ENCODE results near the gene GPT2. TPM values are rescaled to one million over a fixed set of nuclear protein-coding genes. Genes with fewer than 3 reads are reported as not detected.

The GPT2 gene
- total RNA-seq, 1 donor: 15.6 TPM

DNA sequence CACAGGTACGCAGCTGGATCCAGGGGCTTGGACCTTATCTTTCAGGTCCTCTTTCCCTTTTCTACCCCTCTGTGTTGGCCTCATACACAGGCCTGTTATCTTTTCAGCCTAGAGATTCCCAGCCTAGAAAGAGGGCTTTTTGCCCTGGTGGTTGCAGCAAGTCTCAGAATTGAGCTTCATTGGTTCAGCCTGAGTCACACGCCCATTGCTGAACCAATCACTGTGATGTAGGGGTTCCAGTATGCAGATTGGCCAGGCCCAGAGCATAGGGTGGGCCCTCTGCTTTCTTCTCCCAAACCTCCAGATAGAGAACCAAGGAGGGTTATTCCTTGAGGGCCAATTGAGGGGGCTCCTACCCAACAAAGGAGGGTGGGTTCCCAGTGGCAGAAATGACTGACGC lies 32.8 kb downstream of the GPT2 start:
- H3K4me1 ChIP-seq (ENCODE audit: insufficient read depth, low read length): no peaks in the 10 kb centered on the region
- no peaks in the 10 kb centered on the region for H3K9me3 ChIP-seq (ENCODE audit: low read depth, low read length)
- no peaks in the 10 kb centered on the region for H4K20me1 ChIP-seq (ENCODE audit: insufficient read depth, low read length)
- DNase-seq (ENCODE audit: insufficient read length, low spot score, missing footprints): peak; percentile 84
- H2AFZ ChIP-seq (ENCODE audit: low read length): no peak overlapping the region
- H3K4me3 ChIP-seq (ENCODE audit: insufficient read depth, low read length): no peak overlapping the region
- H3K79me2 ChIP-seq (ENCODE audit: insufficient read depth, low read length): no peaks in the 10 kb centered on the region
- TF ChIP-seq, protein P1, sequence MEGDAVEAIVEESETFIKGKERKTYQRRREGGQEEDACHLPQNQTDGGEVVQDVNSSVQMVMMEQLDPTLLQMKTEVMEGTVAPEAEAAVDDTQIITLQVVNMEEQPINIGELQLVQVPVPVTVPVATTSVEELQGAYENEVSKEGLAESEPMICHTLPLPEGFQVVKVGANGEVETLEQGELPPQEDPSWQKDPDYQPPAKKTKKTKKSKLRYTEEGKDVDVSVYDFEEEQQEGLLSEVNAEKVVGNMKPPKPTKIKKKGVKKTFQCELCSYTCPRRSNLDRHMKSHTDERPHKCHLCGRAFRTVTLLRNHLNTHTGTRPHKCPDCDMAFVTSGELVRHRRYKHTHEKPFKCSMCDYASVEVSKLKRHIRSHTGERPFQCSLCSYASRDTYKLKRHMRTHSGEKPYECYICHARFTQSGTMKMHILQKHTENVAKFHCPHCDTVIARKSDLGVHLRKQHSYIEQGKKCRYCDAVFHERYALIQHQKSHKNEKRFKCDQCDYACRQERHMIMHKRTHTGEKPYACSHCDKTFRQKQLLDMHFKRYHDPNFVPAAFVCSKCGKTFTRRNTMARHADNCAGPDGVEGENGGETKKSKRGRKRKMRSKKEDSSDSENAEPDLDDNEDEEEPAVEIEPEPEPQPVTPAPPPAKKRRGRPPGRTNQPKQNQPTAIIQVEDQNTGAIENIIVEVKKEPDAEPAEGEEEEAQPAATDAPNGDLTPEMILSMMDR (IDR thresholded peaks at IDR 0.05; ENCODE audit: extremely low read depth, low read depth, low read length): no peak
- no peak overlapping the region for H3K4me2 ChIP-seq (ENCODE audit: insufficient read depth, low read length)
- H3K27ac ChIP-seq (ENCODE audit: low read depth, low read length): no peak overlapping the region
- no peaks in the 10 kb centered on the region for H3K27me3 ChIP-seq (ENCODE audit: insufficient read depth, low read length)
- H3K36me3 ChIP-seq (ENCODE audit: insufficient read depth, low read length): peaks cover 25% of the 10 kb centered on the region

DNA sequence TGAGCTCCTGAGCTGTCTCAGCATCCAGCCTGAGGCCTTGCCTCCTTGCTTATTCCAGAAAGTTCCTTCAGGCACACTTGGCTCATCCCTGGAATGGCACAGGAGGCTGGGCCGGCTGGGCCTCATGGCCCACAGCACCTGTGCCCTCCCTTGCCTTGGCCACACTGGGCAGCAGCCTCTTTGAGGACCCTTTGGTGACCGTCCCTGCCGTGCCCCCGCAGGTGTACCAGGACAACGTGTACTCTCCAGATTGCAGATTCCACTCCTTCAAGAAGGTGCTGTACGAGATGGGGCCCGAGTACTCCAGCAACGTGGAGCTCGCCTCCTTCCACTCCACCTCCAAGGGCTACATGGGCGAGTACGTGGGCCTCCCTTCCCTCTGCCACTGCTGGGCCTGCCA lies 34.2 kb downstream of the GPT2 start:
- H3K9me3 ChIP-seq (ENCODE audit: low read depth, low read length): no peaks in the 10 kb centered on the region
- H2AFZ ChIP-seq (ENCODE audit: low read length): no peak overlapping the region
- no peaks in the 10 kb centered on the region for H3K27me3 ChIP-seq (ENCODE audit: insufficient read depth, low read length)
- H3K36me3 ChIP-seq (ENCODE audit: insufficient read depth, low read length): peaks cover 23% of the 10 kb centered on the region
- no peaks in the 10 kb centered on the region for H3K4me1 ChIP-seq (ENCODE audit: insufficient read depth, low read length)
- no peak overlapping the region for H3K27ac ChIP-seq (ENCODE audit: low read depth, low read length)
- no peaks in the 10 kb centered on the region for H3K79me2 ChIP-seq (ENCODE audit: insufficient read depth, low read length)
- TF ChIP-seq, protein P1 (IDR thresholded peaks at IDR 0.05; ENCODE audit: extremely low read depth, low read depth, low read length): no peak
- H3K4me3 ChIP-seq (ENCODE audit: insufficient read depth, low read length): no peak overlapping the region
- H4K20me1 ChIP-seq (ENCODE audit: insufficient read depth, low read length): no peaks in the 10 kb centered on the region
- no peak for DNase-seq (ENCODE audit: insufficient read length, low spot score, missing footprints)
- H3K4me2 ChIP-seq (ENCODE audit: insufficient read depth, low read length): no peak overlapping the region

DNA sequence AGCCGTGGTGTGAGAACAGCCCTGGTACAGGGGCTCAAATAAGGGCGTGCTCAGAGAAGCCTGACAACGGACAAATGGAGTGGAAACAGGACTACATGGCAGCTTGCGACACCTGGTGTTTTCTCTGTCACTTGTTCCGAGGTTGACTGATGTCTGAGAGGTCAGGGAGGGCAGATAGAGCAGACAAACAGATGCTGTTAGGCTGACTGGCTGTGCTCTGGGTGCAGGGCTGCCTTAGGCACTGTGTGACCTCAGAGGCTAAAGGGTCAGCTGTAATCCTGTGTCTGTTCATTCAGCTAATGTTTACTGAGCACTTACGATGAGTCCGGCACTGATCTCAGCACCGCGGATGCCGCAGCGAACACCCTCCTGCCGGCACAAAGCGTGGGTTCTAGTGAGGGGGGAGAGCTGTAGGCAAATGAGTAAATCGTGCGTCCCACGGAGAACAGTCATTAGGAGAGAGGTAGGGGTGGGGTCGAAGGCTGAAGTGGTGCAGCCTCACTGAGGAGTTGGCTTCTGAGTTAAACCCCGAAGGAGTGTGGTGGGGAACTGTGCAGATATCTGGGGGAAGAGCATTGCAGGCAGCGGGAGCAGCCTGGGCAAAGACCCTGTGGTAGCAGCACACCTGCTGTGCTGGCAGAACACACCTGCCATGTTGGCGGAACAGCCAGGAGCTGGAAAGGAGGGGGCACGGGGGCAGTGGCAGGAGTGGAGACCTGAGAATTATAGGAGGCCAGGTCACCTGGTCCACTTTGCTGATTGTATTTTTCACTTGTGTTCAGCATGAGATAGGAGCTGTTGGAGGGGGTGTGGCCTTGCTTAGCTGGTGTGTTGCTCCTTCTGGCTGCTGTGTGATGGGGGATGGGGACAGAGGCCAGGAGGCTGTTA lies 35.0 kb downstream of the GPT2 start:
- no peak overlapping the region for H3K27ac ChIP-seq (ENCODE audit: low read depth, low read length)
- H3K27me3 ChIP-seq (ENCODE audit: insufficient read depth, low read length): no peaks in the 10 kb centered on the region
- no peak overlapping the region for H3K4me2 ChIP-seq (ENCODE audit: insufficient read depth, low read length)
- H3K4me3 ChIP-seq (ENCODE audit: insufficient read depth, low read length): no peak overlapping the region
- TF ChIP-seq, protein P1 (IDR thresholded peaks at IDR 0.05; ENCODE audit: extremely low read depth, low read depth, low read length): no peak
- peak; percentile 65 for DNase-seq (ENCODE audit: insufficient read length, low spot score, missing footprints)
- no peaks in the 10 kb centered on the region for H3K4me1 ChIP-seq (ENCODE audit: insufficient read depth, low read length)
- H2AFZ ChIP-seq (ENCODE audit: low read length): no peak overlapping the region
- peaks cover 23% of the 10 kb centered on the region for H3K36me3 ChIP-seq (ENCODE audit: insufficient read depth, low read length)
- H3K9me3 ChIP-seq (ENCODE audit: low read depth, low read length): no peaks in the 10 kb centered on the region
- H4K20me1 ChIP-seq (ENCODE audit: insufficient read depth, low read length): no peaks in the 10 kb centered on the region
- no peaks in the 10 kb centered on the region for H3K79me2 ChIP-seq (ENCODE audit: insufficient read depth, low read length)

DNA sequence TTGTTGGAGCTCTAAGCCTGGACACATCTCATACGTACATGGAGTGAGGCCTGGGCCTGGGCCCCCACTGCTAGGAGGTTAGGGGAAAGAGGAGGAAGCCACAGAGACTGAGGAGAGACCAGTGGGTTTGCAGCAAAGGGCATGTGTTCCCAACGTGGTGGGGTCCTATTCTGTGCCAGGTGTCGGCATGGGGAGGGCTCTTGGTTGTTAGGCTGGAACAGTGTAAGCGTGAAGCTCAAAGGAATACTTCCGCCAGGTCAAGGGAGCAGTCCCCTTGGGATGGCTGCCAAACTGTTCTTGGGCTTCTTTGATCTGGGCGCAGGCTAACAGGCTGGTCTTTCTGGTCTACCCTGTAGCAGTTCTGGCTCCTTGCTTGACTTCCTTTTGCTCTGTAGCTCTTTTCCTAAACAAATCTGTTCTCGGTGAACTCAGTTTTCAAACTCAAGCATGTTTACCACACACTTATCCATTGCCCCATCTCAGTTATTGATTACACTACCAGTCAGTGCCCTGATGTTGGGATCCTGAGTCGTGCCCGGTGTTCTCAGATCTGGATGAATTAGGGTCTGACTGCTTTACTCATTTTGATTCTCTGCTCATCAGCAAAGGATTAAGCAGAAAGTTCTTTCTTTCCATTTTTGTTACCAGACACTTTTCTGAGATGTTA lies 36.4 kb downstream of the GPT2 start:
- Histone ChIP-seq H3K79me2 (ENCODE audit: insufficient read depth, low read length) (no peaks in the 10 kb centered on the region), H3K27ac (ENCODE audit: low read depth, low read length) (no peak overlapping the region), H3K4me2 (ENCODE audit: insufficient read depth, low read length) (no peak overlapping the region), H3K9me3 (ENCODE audit: low read depth, low read length) (no peaks in the 10 kb centered on the region), H3K4me3 (ENCODE audit: insufficient read depth, low read length) (no peak overlapping the region), H3K4me1 (ENCODE audit: insufficient read depth, low read length) (no peaks in the 10 kb centered on the region), H3K27me3 (ENCODE audit: insufficient read depth, low read length) (no peaks in the 10 kb centered on the region), H2AFZ (ENCODE audit: low read length) (no peak overlapping the region), H3K36me3 (ENCODE audit: insufficient read depth, low read length) (peaks cover 18% of the 10 kb centered on the region), H4K20me1 (ENCODE audit: insufficient read depth, low read length) (no peaks in the 10 kb centered on the region)
- DNase-seq (ENCODE audit: insufficient read length, low spot score, missing footprints): no peak
- TF ChIP-seq, protein P1 (IDR thresholded peaks at IDR 0.05; ENCODE audit: extremely low read depth, low read depth, low read length): no peak

Measured in osteoblast (primary cell).